Measurements from ENCODE around the gene PIP4K2A. TPM values are rescaled to one million over a fixed set of nuclear protein-coding genes. Genes with fewer than 3 reads are reported as not detected.
"Not testable (repeated sequence)": the region's sequence is repeated elsewhere in the genome, so short reads cannot be mapped to it uniquely, and the experiment has no call there.

The PIP4K2A gene
- total RNA-seq, 1 donor from 2014 or later = 28.6 TPM

- TF ChIP-seq, protein P1, sequence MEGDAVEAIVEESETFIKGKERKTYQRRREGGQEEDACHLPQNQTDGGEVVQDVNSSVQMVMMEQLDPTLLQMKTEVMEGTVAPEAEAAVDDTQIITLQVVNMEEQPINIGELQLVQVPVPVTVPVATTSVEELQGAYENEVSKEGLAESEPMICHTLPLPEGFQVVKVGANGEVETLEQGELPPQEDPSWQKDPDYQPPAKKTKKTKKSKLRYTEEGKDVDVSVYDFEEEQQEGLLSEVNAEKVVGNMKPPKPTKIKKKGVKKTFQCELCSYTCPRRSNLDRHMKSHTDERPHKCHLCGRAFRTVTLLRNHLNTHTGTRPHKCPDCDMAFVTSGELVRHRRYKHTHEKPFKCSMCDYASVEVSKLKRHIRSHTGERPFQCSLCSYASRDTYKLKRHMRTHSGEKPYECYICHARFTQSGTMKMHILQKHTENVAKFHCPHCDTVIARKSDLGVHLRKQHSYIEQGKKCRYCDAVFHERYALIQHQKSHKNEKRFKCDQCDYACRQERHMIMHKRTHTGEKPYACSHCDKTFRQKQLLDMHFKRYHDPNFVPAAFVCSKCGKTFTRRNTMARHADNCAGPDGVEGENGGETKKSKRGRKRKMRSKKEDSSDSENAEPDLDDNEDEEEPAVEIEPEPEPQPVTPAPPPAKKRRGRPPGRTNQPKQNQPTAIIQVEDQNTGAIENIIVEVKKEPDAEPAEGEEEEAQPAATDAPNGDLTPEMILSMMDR (conservative IDR thresholded peaks at IDR 0.05; ENCODE audit: low read depth, low read length) = no peak
- DNase-seq (ENCODE audit: low read depth) = no peak
- H3K4me3 ChIP-seq (ENCODE audit: low read depth, low read length) = no peak overlapping the region
These were observed 6.3 kb upstream of the PIP4K2A start for GRCh38 chr10:22720667-22721066.

DNA sequence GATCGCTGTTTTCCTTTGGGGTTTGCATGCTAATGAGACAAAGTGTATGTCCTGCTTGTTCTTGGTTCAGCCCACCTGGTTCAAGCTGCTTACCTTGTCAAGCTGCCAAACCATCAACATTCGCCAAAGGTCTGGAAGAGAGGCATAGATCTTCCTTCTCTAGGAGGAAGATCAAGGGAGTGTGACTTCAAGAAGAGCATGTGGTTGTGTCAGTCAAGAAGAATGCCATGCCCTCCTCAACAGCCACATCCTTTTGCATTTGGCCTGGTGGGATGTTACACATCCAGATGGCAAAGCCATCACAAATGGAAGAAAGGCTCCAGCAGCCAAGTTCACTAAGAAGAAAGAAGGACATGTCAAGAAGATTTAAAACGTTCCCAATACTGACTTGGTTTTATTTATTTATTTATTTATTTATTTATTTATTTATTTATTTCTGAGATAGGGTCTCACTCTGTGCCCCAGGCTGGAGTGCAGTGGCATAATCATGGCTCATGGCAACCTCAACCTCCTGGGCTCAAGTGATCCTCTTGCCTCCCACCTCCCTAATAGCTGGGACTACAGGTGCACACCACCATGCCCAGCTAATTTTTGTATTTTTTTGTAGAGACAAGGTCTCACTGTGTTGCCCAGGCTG lies 5.1 kb upstream of the PIP4K2A start:
- TF ChIP-seq, protein P1 (conservative IDR thresholded peaks at IDR 0.05; ENCODE audit: low read depth, low read length) = no peak
- DNase-seq (ENCODE audit: low read depth) = no peak
- no peak overlapping the region for H3K4me3 ChIP-seq (ENCODE audit: low read depth, low read length)

DNA sequence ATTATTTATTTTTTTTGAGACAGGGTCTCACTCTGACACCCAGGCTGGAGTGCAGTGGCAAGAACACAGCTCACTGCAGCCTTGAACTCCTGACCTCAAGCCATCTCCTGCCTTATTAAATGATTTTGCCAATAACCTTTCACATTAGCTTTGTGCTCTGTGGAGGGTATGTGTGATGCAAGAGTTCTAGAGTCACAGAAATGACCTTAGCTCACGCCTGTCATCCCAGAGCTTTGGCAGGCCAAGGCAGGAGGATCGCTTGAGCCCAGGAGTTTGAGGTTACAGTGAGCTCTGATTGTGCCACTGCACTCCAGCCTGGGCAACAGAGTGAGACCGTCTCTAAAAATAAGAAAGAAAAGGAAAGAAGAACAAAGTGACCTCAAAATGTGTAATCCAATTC lies 4.3 kb upstream of the PIP4K2A start:
- not testable (repeated sequence) for H3K4me3 ChIP-seq (ENCODE audit: low read depth, low read length)

GRCh38 chr10:22717728-22718127 lies 3.4 kb upstream of the PIP4K2A start:
- DNase-seq (ENCODE audit: low read depth) = no peak
- TF ChIP-seq, protein P1 (conservative IDR thresholded peaks at IDR 0.05; ENCODE audit: low read depth, low read length) = no peak
- no peak overlapping the region for H3K4me3 ChIP-seq (ENCODE audit: low read depth, low read length)

More for the DNA sequence above, 4.3 kb upstream of the PIP4K2A start:
- not testable (repeated sequence) for DNase-seq (ENCODE audit: low read depth)

GRCh38 chr10:22716943-22717342 lies 2.6 kb upstream of the PIP4K2A start:
- no peak for DNase-seq (ENCODE audit: low read depth)
- H3K4me3 ChIP-seq (ENCODE audit: low read depth, low read length) = no peak overlapping the region
- TF ChIP-seq, protein P1 (conservative IDR thresholded peaks at IDR 0.05; ENCODE audit: low read depth, low read length) = no peak

- H3K4me3 ChIP-seq (ENCODE audit: low read depth, low read length) = no peak overlapping the region
- no peak for DNase-seq (ENCODE audit: low read depth)
- TF ChIP-seq, protein P1 (conservative IDR thresholded peaks at IDR 0.05; ENCODE audit: low read depth, low read length) = no peak
These were observed 880 bp upstream of the PIP4K2A start for GRCh38 chr10:22715290-22715625.

DNA sequence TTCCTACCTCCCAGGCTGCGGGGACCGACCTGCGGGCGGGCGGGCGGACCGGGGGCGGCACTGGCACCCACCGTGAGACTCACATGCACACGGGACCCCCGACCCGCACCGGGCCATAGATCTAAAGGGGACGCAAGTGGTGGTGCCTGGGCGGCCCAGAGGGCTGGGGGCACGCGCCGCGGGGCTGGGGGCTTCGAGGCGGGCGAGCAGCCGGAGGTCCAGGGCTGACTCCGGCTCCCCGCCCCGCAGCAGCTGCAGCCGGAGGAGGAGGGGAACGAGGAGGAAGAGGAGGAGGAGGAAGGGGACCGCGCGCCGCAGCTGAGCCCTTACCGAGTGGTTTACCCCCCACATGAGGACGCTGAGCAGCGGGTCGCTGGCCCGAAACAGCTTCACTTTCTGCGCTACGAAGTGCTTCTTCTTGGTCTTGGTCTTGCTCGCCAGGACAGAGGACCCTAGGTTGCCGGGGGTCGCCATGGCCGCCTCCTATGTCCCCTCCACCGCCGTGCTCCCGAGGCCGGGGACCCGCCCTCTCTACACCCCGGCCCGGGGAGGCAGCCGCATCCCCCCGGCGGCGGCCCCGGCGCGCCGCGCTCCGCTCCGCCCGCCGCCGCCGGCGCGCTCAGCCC lies 412 bp downstream of the PIP4K2A start:
- TF ChIP-seq, protein P1 (conservative IDR thresholded peaks at IDR 0.05; ENCODE audit: low read depth, low read length) = no peak
- no peak for DNase-seq (ENCODE audit: low read depth)

More for the DNA sequence above, 412 bp downstream of the PIP4K2A start:
- H3K4me3 ChIP-seq (ENCODE audit: low read depth, low read length) = peak overlapping the region; percentile 84

Measured in epithelial cell of proximal tubule (primary cell).